H1 (cell line): ENCODE results near the gene SSRP1.

Experiments
- BCL11A ChIP-seq, 2 experiments: IDR thresholded peaks; one replicate each; pipeline ENCODE4 v1.6.1; 2011; ENCODE audit warnings: low read depth in 2 of 2, low read length in 2 of 2, mild to moderate bottlenecking in 2 of 2
- CHD7 ChIP-seq: fragments of 300-600 bp; sonication (generic); IDR thresholded peaks from 2 replicates; pipeline ENCODE4 v1.7.1; 2012; ENCODE audit warnings: low read length, moderate library complexity, mild to moderate bottlenecking, inconsistent platforms; ENCODE audit not compliant: insufficient replicate concordance
- CTCF ChIP-seq, 3 experiments: IDR thresholded peaks; 1 replicate in 2 of 3; 2 replicates in 1 of 3; pipeline versions ENCODE4 v1.5.1 to v1.6.1; 2011; ENCODE audit warnings: low read length in 3 of 3, mild to moderate bottlenecking in 3 of 3, inconsistent platforms in 2 of 3, low read depth in 1 of 3, moderate library complexity in 1 of 3; ENCODE audit not compliant: insufficient read depth in 1 of 3; ENCODE audit errors: control extremely low read depth in 1 of 3
- EP300 ChIP-seq, 2 experiments: IDR thresholded peaks; 1 replicate in 1 of 2; 2 replicates in 1 of 2; pipeline ENCODE4 v1.6.1; 2011 to 2012; ENCODE audit warnings: low read depth in 2 of 2, low read length in 2 of 2, mild to moderate bottlenecking in 2 of 2, borderline replicate concordance in 1 of 2, inconsistent platforms in 1 of 2, moderate library complexity in 1 of 2
- FOSL1 ChIP-seq: IDR thresholded peaks from 2 replicates; pipeline ENCODE4 v1.6.1; 2011; ENCODE audit warnings: mild to moderate bottlenecking, low read depth, low read length, moderate library complexity; ENCODE audit not compliant: insufficient read depth
- HDAC2 ChIP-seq, 2 experiments: fragments of 300-600 bp in 1 of 2; sonication (generic) in 1 of 2; IDR thresholded peaks; 2 replicates each; pipeline ENCODE4 v1.6.1; 2011 to 2012; ENCODE audit warnings: low read depth in 2 of 2, low read length in 2 of 2, mild to moderate bottlenecking in 2 of 2, moderate library complexity in 2 of 2, borderline replicate concordance in 1 of 2, inconsistent platforms in 1 of 2
- MAFK ChIP-seq: IDR thresholded peaks from 2 replicates; pipeline ENCODE4 v1.6.1; 2012; ENCODE audit warnings: low read depth, mild to moderate bottlenecking, improper control_type of control experiment, low read length
- POLR2A ChIP-seq, 2 experiments: IDR thresholded peaks; 1 replicate in 1 of 2; 2 replicates in 1 of 2; pipeline ENCODE4 v1.6.1; 2011; ENCODE audit warnings: low read depth in 2 of 2, low read length in 2 of 2, mild to moderate bottlenecking in 2 of 2; ENCODE audit errors: control extremely low read depth in 1 of 2
- POLR2AphosphoS5 ChIP-seq: IDR thresholded peaks from 2 replicates; pipeline ENCODE4 v1.6.1; 2011; ENCODE audit warnings: low read depth, low read length
- SIN3A ChIP-seq, 2 experiments: IDR thresholded peaks in 1 of 2; conservative IDR thresholded peaks in 1 of 2; 2 replicates each; pipeline ENCODE4 v1.6.1; 2011 to 2012; ENCODE audit warnings: low read length in 2 of 2, improper control_type of control experiment in 1 of 2, low read depth in 1 of 2, mild to moderate bottlenecking in 1 of 2
- SRF ChIP-seq: IDR thresholded peaks from 2 replicates; pipeline ENCODE4 v1.6.1; 2011; ENCODE audit warnings: mild to moderate bottlenecking, low read depth, low read length, moderate library complexity
- YY1 ChIP-seq: IDR thresholded peaks from 2 replicates; pipeline ENCODE4 v1.6.1; 2011; ENCODE audit warnings: low read depth, mild to moderate bottlenecking, low read length

- TF ChIP-seq EP300 (IDR thresholded peaks at IDR 0.05; ENCODE audit: borderline replicate concordance in 1 of 2, low read depth in 2 of 2, low read length in 2 of 2): no peak
- TF ChIP-seq POLR2A (IDR thresholded peaks at IDR 0.05; ENCODE audit: control extremely low read depth in 1 of 2, low read depth in 2 of 2, low read length in 2 of 2): no peak; a peak in 1 of 3 replicates
- TF ChIP-seq FOSL1: no peak
- no peak for TF ChIP-seq YY1
- TF ChIP-seq CHD7: no peak
- no peak for TF ChIP-seq CTCF (IDR thresholded peaks at IDR 0.05; ENCODE audit: control extremely low read depth in 1 of 3, insufficient read depth in 1 of 3, low read depth in 1 of 3, low read length in 3 of 3)
- no peak for TF ChIP-seq MAFK
- TF ChIP-seq HDAC2 (IDR thresholded peaks at IDR 0.05; ENCODE audit: borderline replicate concordance in 1 of 2, low read depth in 2 of 2, low read length in 2 of 2): no peak
- no peak for TF ChIP-seq POLR2AphosphoS5
- no peak for TF ChIP-seq BCL11A (IDR thresholded peaks at IDR 0.05; ENCODE audit: low read depth in 2 of 2, low read length in 2 of 2)
- TF ChIP-seq SRF: no peak
- no peak for TF ChIP-seq SIN3A (conservative IDR thresholded peaks at IDR 0.05 in 1 of 2, IDR thresholded peaks at IDR 0.05 in 1 of 2; ENCODE audit: low read depth in 1 of 2, low read length in 2 of 2)
These were observed 497 bp upstream of the SSRP1 start for GRCh38 chr11:57336111-57336666.
